PC-9 (cell line): Measurements from ENCODE around the gene APOBR.

Source experiments
- CTCF ChIP-seq: fragments of 200-600 bp; sonication (generic); conservative IDR thresholded peaks from 2 replicates; pipeline ENCODE4 v1.6.1; 2017; ENCODE audit warnings: mixed run types, antibody characterized with exemption, mild to moderate bottlenecking, moderate library complexity
- EZH2 ChIP-seq: fragments of 200-600 bp; sonication (generic); IDR thresholded peaks from 2 replicates; pipeline ENCODE4 v1.8.0; 2017; ENCODE audit warnings: antibody characterized with exemption, low read depth

- no peak for TF ChIP-seq CTCF
- no peak for TF ChIP-seq EZH2
Observed at GRCh38 chr16:28521436-28521835, 27.0 kb downstream of the APOBR start.
